NCI-H2081 treated with DMSO at 0.1 percent for 48 hours (cell line): Measurements from ENCODE around the gene TMEM208.
A peak's percentile ranks its signal among the peaks of the same experiment; 100 is the strongest.

ENCODE experiments used
- DNase-seq: peaks from one replicate; lab custom pipeline; 2025; lab: John Stamatoyannopoulos, UW

TMEM208 gene

GRCh38 chr16:67226804-67227566 is at the start of gene TMEM208:
Gene TMEM208 (plus strand): TSS chr16:67227130. CDS start chr16:67227219, 89 bp downstream.
- peak; percentile 65 for DNase-seq

DNA sequence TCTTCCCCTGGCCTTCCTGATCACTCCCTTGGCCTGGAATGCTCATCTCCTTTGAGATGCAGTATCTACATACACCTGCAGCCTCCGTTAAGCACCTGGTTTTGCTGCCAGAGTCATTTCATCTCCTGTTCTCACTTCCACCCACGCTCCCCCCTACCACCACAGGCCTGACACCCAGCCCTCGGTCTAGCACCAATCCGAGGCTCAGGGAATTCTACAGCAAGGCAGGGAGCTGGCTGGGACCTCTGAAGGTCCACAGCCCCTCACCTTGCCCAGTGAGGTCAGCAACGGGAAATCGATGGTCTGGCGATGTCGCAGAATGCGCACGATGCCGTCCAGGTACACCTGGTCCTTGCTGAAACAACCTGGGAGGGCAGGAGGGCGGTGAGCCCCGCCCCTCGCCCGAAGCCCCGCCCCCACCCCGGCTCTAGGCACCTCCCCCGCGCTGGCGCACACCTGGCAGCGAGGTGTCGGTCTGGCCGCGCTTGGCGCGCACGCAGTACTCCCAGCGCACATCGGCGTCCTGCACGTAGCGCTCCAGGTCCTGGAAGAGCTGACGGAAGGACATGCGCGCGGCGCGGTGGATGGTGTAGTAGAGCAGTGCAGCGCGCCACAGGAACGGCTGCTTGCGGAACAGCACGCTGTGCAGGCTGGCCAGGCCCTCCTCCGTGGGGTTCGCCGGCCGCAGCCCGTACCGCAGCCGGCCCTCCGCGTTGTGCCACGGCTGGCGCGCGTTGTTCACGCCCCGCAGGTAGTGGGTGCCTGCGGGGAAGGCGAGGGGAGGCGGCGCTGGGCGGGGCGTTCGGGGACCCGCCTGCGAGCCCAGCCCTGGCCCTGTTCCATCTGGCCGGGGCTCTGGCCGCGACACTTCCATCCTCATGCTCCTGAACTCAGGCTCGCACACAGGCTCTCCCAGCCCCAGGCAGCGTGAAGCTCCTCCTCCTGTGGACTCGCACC is 48.9 kb upstream of the TMEM208 start:
- DNase-seq = peak; percentile 37

DNA sequence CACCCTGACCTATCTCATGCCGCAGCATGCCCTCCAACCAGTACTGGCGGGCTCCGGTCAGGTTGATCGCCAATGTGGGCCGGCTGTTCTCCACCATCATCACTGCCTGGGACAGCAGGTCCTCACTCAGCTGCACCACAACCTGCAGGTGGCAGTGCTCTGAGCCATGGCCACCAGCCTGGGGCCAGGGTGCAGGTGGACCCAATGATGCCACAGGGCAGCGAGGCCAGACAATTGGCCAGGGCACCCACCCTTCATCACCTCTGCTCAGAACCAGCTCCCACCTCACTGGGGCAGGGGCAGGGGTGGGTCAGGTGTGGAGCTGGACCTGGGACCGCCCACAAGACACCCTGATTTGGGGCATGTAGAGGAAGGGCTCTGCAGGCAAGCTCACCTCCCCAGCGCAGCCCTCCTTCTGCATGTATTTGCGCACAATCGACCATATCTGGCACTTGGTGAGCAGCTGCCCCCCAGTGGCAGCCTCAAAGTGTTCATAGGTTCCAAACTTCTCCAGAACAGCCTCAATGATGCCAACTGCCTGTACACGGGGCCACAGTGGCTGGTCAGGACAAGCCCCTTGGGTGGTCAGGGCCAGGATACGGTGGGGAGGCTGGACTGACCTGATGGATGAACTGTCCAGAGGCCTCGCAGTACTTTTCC is 47.4 kb upstream of the TMEM208 start:
- DNase-seq = no peak

GRCh38 chr16:67180166-67180565 is 46.8 kb upstream of the TMEM208 start:
- no peak for DNase-seq

- DNase-seq = no peak
Measured at GRCh38 chr16:67181346-67181745, 45.6 kb upstream of the TMEM208 start.

DNA sequence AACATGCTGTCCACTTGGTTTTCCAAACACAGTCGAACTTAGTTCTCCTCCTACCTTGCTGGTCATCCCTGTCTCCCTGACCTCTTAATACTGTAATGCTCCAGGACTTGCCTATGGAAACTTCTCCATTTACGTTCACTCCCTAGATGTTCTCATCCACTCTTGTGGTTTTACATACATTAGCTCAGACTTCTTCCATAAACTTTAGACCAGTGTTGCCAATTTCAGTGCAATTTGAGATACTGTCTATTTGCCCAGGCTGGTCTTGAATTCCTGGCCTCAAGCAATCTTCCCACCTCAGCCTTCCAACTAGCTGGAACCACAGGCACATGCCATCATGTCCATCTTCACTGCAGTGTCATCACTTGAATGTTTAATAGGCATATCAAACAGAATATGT is 44.6 kb upstream of the TMEM208 start:
- no peak for DNase-seq

DNA sequence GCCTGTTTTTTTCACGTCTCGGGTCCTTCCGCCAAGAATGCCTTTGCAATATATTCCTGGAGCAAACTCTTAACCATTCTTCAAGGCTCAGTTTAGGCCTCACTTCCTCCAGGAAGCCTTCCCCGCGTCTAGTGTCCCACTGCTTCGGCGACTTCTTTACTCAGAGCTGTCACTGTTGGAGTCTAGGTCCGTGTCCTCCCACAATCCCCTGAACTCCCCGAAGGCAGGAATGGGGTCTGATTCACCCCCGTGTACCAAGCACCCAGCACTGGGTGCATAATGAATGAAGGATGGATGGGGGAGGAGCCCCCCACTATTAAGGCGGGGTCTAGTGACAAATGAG is 43.7 kb upstream of the TMEM208 start:
- DNase-seq = no peak

DNA sequence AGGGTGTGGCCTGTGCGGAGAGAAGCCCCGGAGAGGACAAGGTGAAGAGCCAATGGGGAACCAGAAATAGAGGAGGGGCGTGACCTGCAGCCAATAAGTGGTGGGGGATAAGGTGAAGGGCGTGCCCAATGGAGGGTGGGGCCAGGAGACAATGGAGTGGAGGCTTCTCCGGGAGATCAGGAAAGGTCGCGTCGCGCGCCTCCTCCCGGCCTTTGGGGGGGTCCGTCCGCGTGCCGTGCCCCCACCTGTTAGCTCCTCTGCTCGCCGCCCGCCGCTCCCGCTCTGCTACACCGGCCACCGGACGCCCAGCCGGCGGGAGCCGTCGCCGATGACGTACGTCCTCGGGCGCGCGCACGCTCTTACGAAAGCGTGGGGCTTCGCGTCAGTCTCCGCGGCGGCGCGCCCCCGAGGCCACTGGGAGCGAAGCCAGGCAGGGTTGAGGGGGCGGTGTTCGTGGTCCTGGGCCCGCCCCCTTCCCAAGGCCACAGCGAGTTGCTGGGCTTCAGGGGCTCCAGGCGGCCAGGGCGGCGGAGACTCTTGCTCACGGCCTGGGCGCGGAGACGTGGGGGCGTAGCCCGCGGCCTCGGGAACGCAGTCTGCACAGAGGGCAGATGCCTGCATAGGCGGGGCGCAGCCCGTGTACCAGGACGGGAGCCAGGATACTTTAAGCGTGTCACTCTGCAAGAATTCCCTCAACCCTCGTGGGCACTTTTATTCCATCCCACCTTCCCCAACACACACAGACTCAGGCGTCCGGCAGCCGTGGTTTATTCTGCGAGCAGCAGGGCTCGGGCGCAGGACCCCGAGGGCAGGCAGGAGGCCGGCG is 43.1 kb upstream of the TMEM208 start, which contains the start of gene MATCAP1:
Gene MATCAP1 (minus strand): TSS at position 337 of the 826 bp plus-strand sequence. CDS start 3,353 bp downstream, outside the sequence.
- DNase-seq = peak; percentile 83

DNA sequence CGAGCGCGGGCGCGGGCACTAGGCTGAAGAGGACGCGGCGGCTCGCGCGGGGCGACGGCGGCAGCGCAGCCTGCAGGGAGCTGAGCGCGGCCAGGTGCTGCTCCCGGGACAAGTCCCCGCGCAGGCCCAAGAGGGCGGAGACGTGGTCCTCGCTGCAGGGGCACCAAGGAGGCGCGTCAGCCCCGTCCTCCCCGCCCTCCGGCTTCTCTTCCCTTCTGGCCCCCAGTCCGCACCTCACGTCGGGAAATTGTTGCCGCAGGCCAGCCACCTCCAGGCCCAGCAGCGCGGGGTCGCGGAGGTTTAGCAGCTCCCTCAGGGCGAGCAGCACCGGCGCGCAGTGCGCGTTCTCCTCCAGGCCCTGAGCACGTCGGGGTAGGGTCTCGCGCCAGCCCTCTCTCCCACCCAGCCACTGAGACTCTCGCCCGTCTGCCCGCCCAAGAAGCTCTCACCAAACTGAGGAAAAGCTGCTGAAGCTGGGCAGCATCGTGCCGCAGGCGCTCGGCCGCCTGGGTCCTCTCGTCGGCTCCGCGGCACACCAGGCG is 42.4 kb upstream of the TMEM208 start:
- no peak for DNase-seq

GRCh38 chr16:67184995-67185650 is 41.8 kb upstream of the TMEM208 start:
- DNase-seq = no peak

GRCh38 chr16:67185651-67186134 is 41.2 kb upstream of the TMEM208 start:
- DNase-seq = no peak

GRCh38 chr16:67186550-67186950 is 40.4 kb upstream of the TMEM208 start:
- DNase-seq = no peak

DNA sequence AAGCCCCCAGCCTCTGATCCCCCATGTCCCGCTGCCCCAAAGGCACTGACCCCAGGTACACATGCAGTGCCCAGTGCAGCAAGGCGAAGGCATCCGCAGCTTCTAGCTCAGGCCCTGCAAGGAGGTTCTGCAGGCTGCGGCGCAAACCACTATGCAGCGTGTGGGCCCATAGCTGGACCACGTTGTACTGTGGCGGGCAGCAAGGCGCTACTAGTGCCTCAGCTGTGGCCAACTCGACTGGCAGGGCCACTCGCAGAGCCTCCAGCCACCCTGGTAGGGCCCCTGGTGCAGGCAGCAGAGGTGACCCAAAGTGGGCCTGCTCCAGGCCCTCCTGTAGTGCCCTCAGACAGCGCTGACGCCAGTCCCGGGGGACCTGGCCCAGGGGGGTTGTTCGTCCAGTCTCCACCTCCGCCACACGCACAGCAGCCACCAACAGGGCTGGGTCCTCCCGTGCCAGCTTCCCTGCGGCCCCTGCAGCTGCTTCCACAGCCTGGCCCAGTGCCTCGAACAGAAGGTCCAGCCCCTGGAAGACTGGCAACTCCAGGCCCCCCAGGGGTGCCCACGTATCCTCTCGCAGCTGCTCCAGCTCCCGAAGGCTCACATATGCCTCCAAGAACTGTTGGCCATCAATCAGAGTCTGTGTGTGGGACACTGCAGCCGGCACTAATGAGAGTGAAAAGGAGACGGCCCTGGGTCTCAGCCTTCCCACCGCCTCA is 39.6 kb upstream of the TMEM208 start:
- DNase-seq = no peak

GRCh38 chr16:67188323-67188722 is 38.6 kb upstream of the TMEM208 start:
- DNase-seq = no peak

GRCh38 chr16:67188798-67189197 is 38.1 kb upstream of the TMEM208 start:
- DNase-seq = no peak

DNA sequence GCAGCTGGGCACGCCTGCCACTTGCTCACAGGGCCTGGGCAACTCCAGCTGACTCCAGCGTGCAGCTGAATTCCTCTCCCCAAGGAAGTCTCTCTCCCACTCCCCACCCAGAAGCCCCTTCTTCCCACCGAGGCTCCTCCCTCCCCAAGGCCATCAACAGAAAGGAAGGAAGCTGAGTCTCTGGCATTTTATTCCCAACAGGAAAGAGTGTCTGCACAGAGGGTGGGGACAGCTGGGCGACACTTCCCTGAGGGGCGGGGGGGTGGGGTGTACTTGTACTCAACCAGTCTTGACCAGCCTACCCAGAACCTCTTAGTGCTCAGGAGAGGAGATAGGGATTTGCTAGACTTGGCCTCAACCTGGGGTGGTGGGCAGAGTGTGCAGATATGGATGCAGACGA is 36.9 kb upstream of the TMEM208 start, which contains the start of gene EXOC3L1:
Gene EXOC3L1 (minus strand): TSS at position 96 of the 400 bp plus-strand sequence. CDS start 460 bp downstream, outside the sequence.
- DNase-seq = no peak

DNA sequence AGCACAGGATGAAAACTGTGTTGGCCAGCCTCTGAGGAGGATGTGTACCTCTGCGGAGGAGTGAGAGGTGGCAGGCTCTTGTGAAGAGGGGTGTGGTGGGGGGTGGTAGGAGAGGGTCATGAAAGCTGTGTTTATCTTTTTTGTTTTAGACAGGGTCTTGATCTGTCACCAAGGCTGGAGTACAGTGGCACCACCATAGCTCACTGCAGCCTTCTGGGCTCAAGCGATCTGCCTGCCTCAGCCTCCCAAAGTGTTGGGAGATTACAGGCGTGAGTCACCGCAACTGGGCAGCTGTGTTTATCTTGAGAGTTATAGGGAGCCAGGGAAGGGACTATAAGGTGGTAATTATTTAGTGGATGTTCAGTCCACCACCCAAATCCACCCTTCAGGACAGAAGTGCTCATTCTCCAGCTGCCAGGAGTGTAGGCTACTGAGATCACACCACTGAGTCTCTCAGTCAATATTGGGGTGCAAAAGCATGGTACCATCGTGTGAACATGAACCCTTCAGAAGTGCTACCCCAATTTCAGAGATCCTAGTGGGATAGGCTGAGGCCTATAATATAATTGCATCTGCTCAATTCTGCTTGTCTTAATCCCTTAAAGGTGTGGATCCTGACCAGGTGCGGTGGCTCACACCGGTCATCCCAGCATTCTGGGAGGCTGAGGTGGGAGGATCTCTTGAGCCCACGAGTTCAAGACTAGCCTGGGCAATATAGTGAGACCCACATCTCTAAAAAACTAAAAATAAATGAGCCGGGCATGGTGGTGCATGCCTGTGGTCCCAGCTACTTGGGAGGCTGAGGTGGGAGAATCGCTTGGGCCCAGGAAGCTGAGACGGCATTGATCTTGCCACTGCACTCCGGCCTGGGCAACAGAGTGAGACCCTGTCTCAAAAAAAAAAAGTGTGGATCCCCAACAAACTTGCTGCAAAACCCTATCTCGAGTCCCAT is 36.2 kb upstream of the TMEM208 start:
- DNase-seq = no peak

DNA sequence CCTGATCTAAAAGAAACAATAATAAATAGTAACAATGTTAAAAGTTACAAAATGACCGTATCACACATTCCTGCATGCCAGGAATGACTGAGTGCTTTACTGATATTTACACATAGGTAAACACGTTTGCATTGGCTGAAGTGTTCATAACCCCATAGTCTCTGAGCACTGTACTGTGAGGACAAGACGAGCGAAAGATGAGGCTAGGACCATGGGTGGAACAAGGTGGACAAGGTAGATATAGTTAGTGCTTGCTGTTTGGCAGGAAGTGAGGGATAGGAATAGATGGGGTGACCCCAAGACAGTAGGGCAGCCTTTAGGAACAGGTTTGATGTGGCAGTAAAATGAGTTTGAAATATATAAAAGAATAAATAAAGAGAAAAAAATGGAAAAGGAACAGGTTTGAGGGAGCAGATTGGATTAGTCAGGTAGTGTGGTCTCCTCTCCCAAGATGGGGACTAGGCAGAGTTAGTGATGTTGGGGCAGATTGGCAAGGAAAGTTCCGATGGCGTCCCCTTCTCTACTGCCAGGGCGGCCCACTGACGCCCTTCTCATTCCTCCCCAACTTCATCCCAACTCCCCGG is 35.4 kb upstream of the TMEM208 start:
- DNase-seq = no peak
